ENCODE data around the gene PAGR1. TPM values are rescaled to one million over a fixed set of nuclear protein-coding genes. Genes with fewer than 3 reads are reported as not detected.

PAGR1 gene
- total and polyA plus RNA-seq, 9 of the 15 experiments (the other 6 are each of a cell fraction or from before 2014, with no cell fraction given): 1.4 to 58.2 (median 16.8) TPM

DNA sequence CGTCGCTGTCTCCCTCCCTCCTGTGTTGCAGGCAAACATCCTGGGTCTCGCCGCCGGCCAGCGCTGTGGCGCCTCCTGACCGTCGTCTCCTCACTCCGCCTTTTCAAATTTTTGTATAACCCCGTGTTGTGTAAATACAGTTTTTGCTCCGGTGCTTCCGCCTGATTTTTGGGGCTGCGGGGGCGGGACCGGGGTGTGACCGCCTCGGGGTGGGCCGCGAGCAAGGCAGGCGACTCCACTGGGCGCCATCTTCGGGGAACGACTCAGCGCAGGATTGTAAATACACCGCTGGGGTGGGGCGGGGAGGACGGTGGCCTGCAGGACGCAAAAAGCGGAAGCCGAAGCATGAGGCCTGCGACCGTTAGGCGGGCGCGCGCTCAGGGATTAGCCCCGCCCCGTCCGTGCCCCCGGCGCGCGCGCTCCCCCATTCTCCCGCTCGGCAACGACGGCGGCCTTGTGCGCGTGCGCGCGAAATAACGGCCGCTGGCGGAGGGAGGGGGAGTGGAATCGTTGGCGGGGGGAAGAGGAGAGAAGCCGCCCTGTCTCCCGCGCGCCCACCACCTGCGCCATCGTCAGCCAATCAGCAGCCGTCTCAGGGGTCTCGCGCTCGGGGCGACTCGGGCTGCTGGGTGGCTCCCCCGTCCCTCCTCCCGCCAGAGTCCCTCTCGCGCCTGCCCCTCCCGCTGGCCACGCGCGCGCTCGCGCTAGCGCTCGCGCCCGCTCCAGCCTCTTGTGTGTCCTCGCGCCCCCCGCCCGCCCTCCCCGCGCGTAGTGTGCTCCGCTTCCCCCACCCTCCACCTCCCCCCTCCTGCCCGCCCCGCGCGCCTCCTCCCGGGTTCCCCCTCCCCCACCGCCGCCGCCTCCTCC is 10.5 kb upstream of the PAGR1 start (continued):
- no peak for TF ChIP-seq E4F1 (CRISPR knock-in tag; IDR thresholded peaks at IDR 0.05; ENCODE audit: borderline replicate concordance)
- no peak for TF ChIP-seq KHSRP (IDR thresholded peaks at IDR 0.05)
- TF ChIP-seq ZNF175 (CRISPR knock-in tag; IDR thresholded peaks at IDR 0.05; ENCODE audit: low read depth): peak; percentile 93
- TF ChIP-seq KDM5B (IDR thresholded peaks at IDR 0.05; ENCODE audit: insufficient replicate concordance, low read depth, low read length): peak; percentile 75
- no peak for TF ChIP-seq ZNF717 (CRISPR knock-in tag; IDR thresholded peaks at IDR 0.05)
- TF ChIP-seq BRD9 (IDR thresholded peaks at IDR 0.05; ENCODE audit: low read depth, partially characterized antibody): no peak
- TF ChIP-seq E2F6 (IDR thresholded peaks at IDR 0.05; ENCODE audit: borderline replicate concordance in 1 of 2, extremely low read depth in 1 of 2, insufficient read depth in 1 of 2, insufficient read length in 1 of 2, low read depth in 1 of 2, low read length in 1 of 2, poor library complexity in 1 of 2, severe bottlenecking in 1 of 2): peak; percentile 72 to 84
- no peak for TF ChIP-seq PHB2 (IDR thresholded peaks at IDR 0.05; ENCODE audit: low read depth)
- TF ChIP-seq, protein P1, sequence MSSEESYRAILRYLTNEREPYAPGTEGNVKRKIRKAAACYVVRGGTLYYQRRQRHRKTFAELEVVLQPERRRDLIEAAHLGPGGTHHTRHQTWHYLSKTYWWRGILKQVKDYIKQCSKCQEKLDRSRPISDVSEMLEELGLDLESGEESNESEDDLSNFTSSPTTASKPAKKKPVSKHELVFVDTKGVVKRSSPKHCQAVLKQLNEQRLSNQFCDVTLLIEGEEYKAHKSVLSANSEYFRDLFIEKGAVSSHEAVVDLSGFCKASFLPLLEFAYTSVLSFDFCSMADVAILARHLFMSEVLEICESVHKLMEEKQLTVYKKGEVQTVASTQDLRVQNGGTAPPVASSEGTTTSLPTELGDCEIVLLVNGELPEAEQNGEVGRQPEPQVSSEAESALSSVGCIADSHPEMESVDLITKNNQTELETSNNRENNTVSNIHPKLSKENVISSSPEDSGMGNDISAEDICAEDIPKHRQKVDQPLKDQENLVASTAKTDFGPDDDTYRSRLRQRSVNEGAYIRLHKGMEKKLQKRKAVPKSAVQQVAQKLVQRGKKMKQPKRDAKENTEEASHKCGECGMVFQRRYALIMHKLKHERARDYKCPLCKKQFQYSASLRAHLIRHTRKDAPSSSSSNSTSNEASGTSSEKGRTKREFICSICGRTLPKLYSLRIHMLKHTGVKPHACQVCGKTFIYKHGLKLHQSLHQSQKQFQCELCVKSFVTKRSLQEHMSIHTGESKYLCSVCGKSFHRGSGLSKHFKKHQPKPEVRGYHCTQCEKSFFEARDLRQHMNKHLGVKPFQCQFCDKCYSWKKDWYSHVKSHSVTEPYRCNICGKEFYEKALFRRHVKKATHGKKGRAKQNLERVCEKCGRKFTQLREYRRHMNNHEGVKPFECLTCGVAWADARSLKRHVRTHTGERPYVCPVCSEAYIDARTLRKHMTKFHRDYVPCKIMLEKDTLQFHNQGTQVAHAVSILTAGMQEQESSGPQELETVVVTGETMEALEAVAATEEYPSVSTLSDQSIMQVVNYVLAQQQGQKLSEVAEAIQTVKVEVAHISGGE (CRISPR knock-in tag; IDR thresholded peaks at IDR 0.05): peak in 2 of 3 experiments; percentile 66 to 90; a peak in 4 of 6 replicates
- no peak for TF ChIP-seq TSHZ1 (CRISPR knock-in tag; IDR thresholded peaks at IDR 0.05)
- TF ChIP-seq MTA2 (IDR thresholded peaks at IDR 0.05; ENCODE audit: low read depth): no peak
- TF ChIP-seq PCBP1 (IDR thresholded peaks at IDR 0.05; ENCODE audit: low read depth, low read length, poor library complexity, severe bottlenecking): peak; percentile 80
- TF ChIP-seq TAF9B (IDR thresholded peaks at IDR 0.05; ENCODE audit: partially characterized antibody): peak; percentile 82

Data from K562 (cell line).